Left ventricle myocardium inferior (tissue), 1 donor: ENCODE results near the gene AEBP1. TPM values are rescaled to one million over a fixed set of nuclear protein-coding genes. Genes with fewer than 3 reads are reported as not detected.

Experiments used
- DNase-seq: peaks from one replicate; pipeline ENCODE4 v3.0.0-alpha.2; 2020
- H3K27ac ChIP-seq: fragments of 200-600 bp; replicated peaks from 2 replicates; pipeline ENCODE4 v1.8.0; 2021
- H3K27me3 ChIP-seq: fragments of 200-600 bp; 2 replicates; pipeline ENCODE4 v1.8.0; 2021; ENCODE audit warnings: low read depth
- H3K36me3 ChIP-seq: fragments of 200-600 bp; 2 replicates; pipeline ENCODE4 v1.8.0; 2021
- H3K4me1 ChIP-seq: fragments of 200-600 bp; 2 replicates; pipeline ENCODE4 v1.8.0; 2021
- H3K4me3 ChIP-seq: fragments of 200-600 bp; 2 replicates; pipeline ENCODE4 v1.8.0; 2021; ENCODE audit warnings: mild to moderate bottlenecking, moderate library complexity
- H3K9me3 ChIP-seq: fragments of 200-600 bp; replicated peaks from 2 replicates; pipeline ENCODE4 v1.8.0; 2021
- intact Hi-C: fragments of 100-400 bp; cut with micrococcal nuclease; formaldehyde crosslinking; loops from one replicate; pipeline ENCODE4 v1.11.0; 2022
- total RNA-seq: library from RNA; stranded (reverse); fragmentation: NEBNext Ultra II Directional; extraction: Animal tissue kit (Norgen Biotek cat#: 25700); gene quantifications from one replicate; pipeline ENCODE4 v1.2.1, GENCODE V29; 2021
- TF ChIP-seq, protein P1 (sequence below): fragments of 200-600 bp; IDR thresholded peaks from 2 replicates; pipeline ENCODE4 v1.8.0; 2021; ENCODE audit warnings: antibody characterized with exemption, mild to moderate bottlenecking, borderline replicate concordance
- donor health status: DM: no; HTN: yes; CAD: no; lungs with severe emphysema.

AEBP1 gene
- total RNA-seq, 1 donor from 2014 or later = 20.5 TPM

- peak; percentile 11 for DNase-seq
- Histone ChIP-seq H3K27me3 (peaks cover 10% of the 10 kb centered on the region), H3K4me1 (peaks cover 41% of the 10 kb centered on the region), H3K27ac (peak overlapping the region; percentile 56), H3K4me3 (no peak overlapping the region), H3K36me3 (no peaks in the 10 kb centered on the region), H3K9me3 (no peaks in the 10 kb centered on the region)
- TF ChIP-seq, protein P1, sequence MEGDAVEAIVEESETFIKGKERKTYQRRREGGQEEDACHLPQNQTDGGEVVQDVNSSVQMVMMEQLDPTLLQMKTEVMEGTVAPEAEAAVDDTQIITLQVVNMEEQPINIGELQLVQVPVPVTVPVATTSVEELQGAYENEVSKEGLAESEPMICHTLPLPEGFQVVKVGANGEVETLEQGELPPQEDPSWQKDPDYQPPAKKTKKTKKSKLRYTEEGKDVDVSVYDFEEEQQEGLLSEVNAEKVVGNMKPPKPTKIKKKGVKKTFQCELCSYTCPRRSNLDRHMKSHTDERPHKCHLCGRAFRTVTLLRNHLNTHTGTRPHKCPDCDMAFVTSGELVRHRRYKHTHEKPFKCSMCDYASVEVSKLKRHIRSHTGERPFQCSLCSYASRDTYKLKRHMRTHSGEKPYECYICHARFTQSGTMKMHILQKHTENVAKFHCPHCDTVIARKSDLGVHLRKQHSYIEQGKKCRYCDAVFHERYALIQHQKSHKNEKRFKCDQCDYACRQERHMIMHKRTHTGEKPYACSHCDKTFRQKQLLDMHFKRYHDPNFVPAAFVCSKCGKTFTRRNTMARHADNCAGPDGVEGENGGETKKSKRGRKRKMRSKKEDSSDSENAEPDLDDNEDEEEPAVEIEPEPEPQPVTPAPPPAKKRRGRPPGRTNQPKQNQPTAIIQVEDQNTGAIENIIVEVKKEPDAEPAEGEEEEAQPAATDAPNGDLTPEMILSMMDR = no peak
- intact Hi-C loops = no loop called here
Observed at GRCh38 chr7:44101303-44101965, 2.7 kb upstream of the AEBP1 start.

- intact Hi-C loops = no loop called here
- no peak overlapping the region for H3K4me3 ChIP-seq
- DNase-seq = peak; percentile 14
- TF ChIP-seq, protein P1 = no peak
- H3K27me3 ChIP-seq = peaks cover 10% of the 10 kb centered on the region
- peak overlapping the region; percentile 56 for H3K27ac ChIP-seq
- H3K4me1 ChIP-seq = peaks cover 41% of the 10 kb centered on the region
- H3K9me3 ChIP-seq = no peaks in the 10 kb centered on the region
- no peaks in the 10 kb centered on the region for H3K36me3 ChIP-seq
Observed at GRCh38 chr7:44101966-44102845, 1.9 kb upstream of the AEBP1 start.

DNA sequence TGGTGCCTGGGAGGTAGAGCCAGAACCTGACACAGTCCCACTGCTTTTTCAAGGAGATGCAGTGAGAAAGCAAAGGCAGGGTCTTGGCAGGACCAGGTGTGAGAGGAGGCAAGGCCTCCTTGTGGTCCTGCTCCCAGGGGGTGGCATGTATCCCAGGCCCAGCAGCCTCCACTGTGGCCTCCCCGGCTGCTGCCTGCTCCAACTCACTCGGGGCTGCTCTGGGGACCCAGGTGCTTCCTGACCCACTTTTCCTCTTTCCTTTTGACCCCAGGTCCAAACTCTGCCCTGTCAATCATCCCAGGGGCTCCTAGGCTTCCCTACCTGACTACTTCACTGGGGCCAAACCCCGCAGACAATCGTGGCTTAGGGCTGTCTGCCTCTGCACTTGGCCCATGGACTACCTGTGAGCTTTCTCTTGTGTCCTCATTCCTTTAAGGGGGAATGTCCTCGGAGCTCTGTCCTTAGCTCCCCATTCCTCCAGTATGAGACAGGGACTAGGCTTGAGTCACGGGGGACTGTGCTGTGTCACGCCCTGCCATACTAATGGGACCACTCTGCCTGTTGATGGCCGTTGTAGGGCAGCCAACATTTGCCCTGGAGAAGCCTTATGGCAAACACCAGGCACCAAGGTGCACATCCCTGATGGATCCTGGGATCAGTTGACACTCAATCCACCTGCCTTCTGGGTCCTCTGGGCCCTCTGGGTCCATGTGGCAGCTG lies 1.1 kb upstream of the AEBP1 start:
- Histone ChIP-seq H3K36me3 (no peaks in the 10 kb centered on the region), H3K27me3 (peaks cover 10% of the 10 kb centered on the region), H3K9me3 (no peaks in the 10 kb centered on the region), H3K4me1 (peaks cover 41% of the 10 kb centered on the region), H3K27ac (peak overlapping the region; percentile 28), H3K4me3 (no peak overlapping the region)
- TF ChIP-seq, protein P1 = no peak
- intact Hi-C loops = no loop called here
- no peak for DNase-seq

DNA sequence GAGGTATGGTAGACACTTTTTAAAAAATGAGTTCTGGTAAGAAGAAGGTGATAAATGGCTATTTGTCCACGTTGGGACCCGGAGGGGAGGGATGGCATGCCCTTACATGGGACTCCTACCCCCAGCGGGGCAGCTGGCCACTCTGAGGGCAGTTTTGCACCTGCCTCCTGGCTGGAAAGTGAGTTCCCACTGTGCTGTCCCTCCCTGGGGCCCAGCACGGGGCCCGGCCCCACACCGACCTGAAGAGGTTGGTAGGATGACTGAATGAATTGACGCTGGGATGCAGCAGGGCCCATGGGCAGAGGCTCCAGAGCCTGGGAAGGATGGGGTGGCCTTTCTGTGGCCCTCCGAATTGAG lies 601 bp upstream of the AEBP1 start:
- peaks cover 10% of the 10 kb centered on the region for H3K27me3 ChIP-seq
- TF ChIP-seq, protein P1 = no peak
- DNase-seq = no peak
- no peaks in the 10 kb centered on the region for H3K9me3 ChIP-seq
- H3K36me3 ChIP-seq = no peaks in the 10 kb centered on the region
- peak overlapping the region; percentile 69 for H3K4me3 ChIP-seq
- intact Hi-C loops = no loop called here
- peaks cover 41% of the 10 kb centered on the region for H3K4me1 ChIP-seq
- peak overlapping the region; percentile 28 for H3K27ac ChIP-seq

- peaks cover 32% of the 10 kb centered on the region for H3K4me1 ChIP-seq
Observed at GRCh38 chr7:44104860-44105771, 971 bp downstream of the AEBP1 start.

More at GRCh38 chr7:44104860-44105771, 971 bp downstream of the AEBP1 start:
- intact Hi-C loops = no loop called here
- H3K27ac ChIP-seq = peak overlapping the region; percentile 70
- TF ChIP-seq, protein P1 = no peak
- no peaks in the 10 kb centered on the region for H3K36me3 ChIP-seq
- no peaks in the 10 kb centered on the region for H3K9me3 ChIP-seq
- no peak for DNase-seq
- peak overlapping the region; percentile 69 for H3K4me3 ChIP-seq
- peaks cover 10% of the 10 kb centered on the region for H3K27me3 ChIP-seq
